ENCODE results near the gene KIF5B.

GRCh38 chr10:32000937-32001336 lies 55.3 kb downstream of the KIF5B start:
- TF ChIP-seq CTCF (IDR thresholded peaks at IDR 0.05; ENCODE audit: insufficient read depth, low read length) (no peak), REST (IDR thresholded peaks at IDR 0.05; ENCODE audit: insufficient replicate concordance, low read depth) (no peak), POLR2AphosphoS5 (IDR thresholded peaks at IDR 0.05; ENCODE audit: low read depth) (no peak), GABPA (IDR thresholded peaks at IDR 0.05; ENCODE audit: low read depth) (no peak), SPI1 (IDR thresholded peaks at IDR 0.05; ENCODE audit: borderline replicate concordance, low read depth) (no peak)

Data from HL-60 (cell line).